B cell (primary cell): ENCODE data around the gene GASK1A.

Source experiments
- EZH2 ChIP-seq: IDR thresholded peaks from 2 replicates; pipeline ENCODE4 v1.6.1; 2012; ENCODE audit warnings: borderline replicate concordance, low read depth, mild to moderate bottlenecking, moderate library complexity, low read length; ENCODE audit not compliant: insufficient read depth, poor library complexity, severe bottlenecking
- TF ChIP-seq, protein P1 (sequence below): fragments of 200-600 bp; IDR thresholded peaks from one replicate; pipeline ENCODE4 v1.8.0; 2022; ENCODE audit warnings: antibody characterized with exemption, mild to moderate bottlenecking

DNA sequence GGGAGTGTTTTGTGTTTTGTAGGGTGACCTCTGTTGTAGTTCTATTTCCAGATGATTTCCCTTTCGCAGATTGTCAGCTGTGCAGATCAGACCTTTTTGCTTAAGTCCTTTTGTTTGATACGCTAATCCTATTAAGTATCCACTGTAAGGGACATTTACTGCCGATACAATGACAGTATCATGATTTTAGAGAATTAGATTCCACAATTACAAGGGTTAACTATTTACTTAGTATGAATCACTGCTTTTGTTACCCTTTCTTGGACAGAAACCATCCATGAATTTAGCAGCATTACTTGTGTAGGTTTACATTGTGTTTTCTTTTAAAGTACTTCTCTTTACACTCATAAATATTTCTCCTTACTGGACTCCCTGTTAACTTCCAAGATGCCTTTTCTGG is 41.8 kb upstream of the GASK1A start:
- TF ChIP-seq, protein P1, sequence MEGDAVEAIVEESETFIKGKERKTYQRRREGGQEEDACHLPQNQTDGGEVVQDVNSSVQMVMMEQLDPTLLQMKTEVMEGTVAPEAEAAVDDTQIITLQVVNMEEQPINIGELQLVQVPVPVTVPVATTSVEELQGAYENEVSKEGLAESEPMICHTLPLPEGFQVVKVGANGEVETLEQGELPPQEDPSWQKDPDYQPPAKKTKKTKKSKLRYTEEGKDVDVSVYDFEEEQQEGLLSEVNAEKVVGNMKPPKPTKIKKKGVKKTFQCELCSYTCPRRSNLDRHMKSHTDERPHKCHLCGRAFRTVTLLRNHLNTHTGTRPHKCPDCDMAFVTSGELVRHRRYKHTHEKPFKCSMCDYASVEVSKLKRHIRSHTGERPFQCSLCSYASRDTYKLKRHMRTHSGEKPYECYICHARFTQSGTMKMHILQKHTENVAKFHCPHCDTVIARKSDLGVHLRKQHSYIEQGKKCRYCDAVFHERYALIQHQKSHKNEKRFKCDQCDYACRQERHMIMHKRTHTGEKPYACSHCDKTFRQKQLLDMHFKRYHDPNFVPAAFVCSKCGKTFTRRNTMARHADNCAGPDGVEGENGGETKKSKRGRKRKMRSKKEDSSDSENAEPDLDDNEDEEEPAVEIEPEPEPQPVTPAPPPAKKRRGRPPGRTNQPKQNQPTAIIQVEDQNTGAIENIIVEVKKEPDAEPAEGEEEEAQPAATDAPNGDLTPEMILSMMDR, result no peak
- no peak for TF ChIP-seq EZH2
